ENCODE data around the gene POLR2E.

Gene POLR2E

GRCh38 chr19:1082928-1083816, 12.0 kb downstream of the POLR2E start:
- TF ChIP-seq GABPA (IDR thresholded peaks at IDR 0.05; ENCODE audit: low read depth) (no peak), SPI1 (IDR thresholded peaks at IDR 0.05; ENCODE audit: borderline replicate concordance, low read depth) (no peak), POLR2AphosphoS5 (IDR thresholded peaks at IDR 0.05; ENCODE audit: low read depth) (no peak), REST (IDR thresholded peaks at IDR 0.05; ENCODE audit: insufficient replicate concordance, low read depth) (no peak)
- Histone ChIP-seq H3K27me3 (ENCODE audit: insufficient read depth, poor library complexity, severe bottlenecking) (no peaks in the 10 kb centered on the region), H3K27ac (replicated peaks) (no peak overlapping the region), H3K4me3 (replicated peaks; ENCODE audit: insufficient read depth, low read length) (no peak overlapping the region)
- no peak for DNase-seq (ENCODE audit: low read depth in 1 of 2, low spot score in 1 of 2)

GRCh38 chr19:1082165-1082927, 12.8 kb downstream of the POLR2E start:
- no peak for DNase-seq (ENCODE audit: low read depth in 1 of 2, low spot score in 1 of 2)
- H3K27ac ChIP-seq (replicated peaks), result no peak overlapping the region
- H3K27me3 ChIP-seq (ENCODE audit: insufficient read depth, poor library complexity, severe bottlenecking), result no peaks in the 10 kb centered on the region
- TF ChIP-seq CTCF (IDR thresholded peaks at IDR 0.05; ENCODE audit: insufficient read depth, low read length), result no peak
- no peak for TF ChIP-seq GABPA (IDR thresholded peaks at IDR 0.05; ENCODE audit: low read depth)
- TF ChIP-seq REST (IDR thresholded peaks at IDR 0.05; ENCODE audit: insufficient replicate concordance, low read depth), result no peak
- TF ChIP-seq POLR2AphosphoS5 (IDR thresholded peaks at IDR 0.05; ENCODE audit: low read depth), result no peak
- no peak for TF ChIP-seq SPI1 (IDR thresholded peaks at IDR 0.05; ENCODE audit: borderline replicate concordance, low read depth)
- H3K4me3 ChIP-seq (replicated peaks; ENCODE audit: insufficient read depth, low read length), result no peak overlapping the region

GRCh38 chr19:1081301-1082164, 13.6 kb downstream of the POLR2E start:
- H3K27ac ChIP-seq (replicated peaks), result no peak overlapping the region
- no peaks in the 10 kb centered on the region for H3K27me3 ChIP-seq (ENCODE audit: insufficient read depth, poor library complexity, severe bottlenecking)
- no peak for DNase-seq (ENCODE audit: low read depth in 1 of 2, low spot score in 1 of 2)
- no peak for TF ChIP-seq GABPA (IDR thresholded peaks at IDR 0.05; ENCODE audit: low read depth)
- TF ChIP-seq POLR2AphosphoS5 (IDR thresholded peaks at IDR 0.05; ENCODE audit: low read depth), result no peak
- no peak for TF ChIP-seq CTCF (IDR thresholded peaks at IDR 0.05; ENCODE audit: insufficient read depth, low read length)
- no peak for TF ChIP-seq SPI1 (IDR thresholded peaks at IDR 0.05; ENCODE audit: borderline replicate concordance, low read depth)
- no peak for TF ChIP-seq REST (IDR thresholded peaks at IDR 0.05; ENCODE audit: insufficient replicate concordance, low read depth)
- H3K4me3 ChIP-seq (replicated peaks; ENCODE audit: insufficient read depth, low read length), result no peak overlapping the region
